Inflammatory macrophage treated with lipopolysaccharide for 1 hour (primary cell): ENCODE results near the gene MBNL2.

Experiments used
- DNase-seq, 2 donors: peaks; one replicate each; pipeline ENCODE4 v3.0.0-alpha.2; 2020 to 2022

Gene MBNL2

GRCh38 chr13:97235549-97236231, 13.6 kb downstream of the MBNL2 start:
- DNase-seq = no peak

GRCh38 chr13:97237388-97237787, 15.3 kb downstream of the MBNL2 start:
- no peak for DNase-seq

GRCh38 chr13:97238432-97238831, 16.3 kb downstream of the MBNL2 start:
- DNase-seq = no peak

GRCh38 chr13:97238883-97239282, 16.8 kb downstream of the MBNL2 start:
- no peak for DNase-seq

GRCh38 chr13:97239306-97239705, 17.2 kb downstream of the MBNL2 start:
- no peak for DNase-seq

GRCh38 chr13:97239943-97240787, 18.0 kb downstream of the MBNL2 start:
- DNase-seq = no peak

- DNase-seq = no peak
Measured at GRCh38 chr13:97240788-97241734, 18.9 kb downstream of the MBNL2 start.

- no peak for DNase-seq
Measured at GRCh38 chr13:97241761-97242160, 19.6 kb downstream of the MBNL2 start.

GRCh38 chr13:97242755-97243497, 20.8 kb downstream of the MBNL2 start:
- no peak for DNase-seq

GRCh38 chr13:97243915-97244781, 22.0 kb downstream of the MBNL2 start:
- no peak for DNase-seq

GRCh38 chr13:97245011-97245410, 22.9 kb downstream of the MBNL2 start:
- no peak for DNase-seq

GRCh38 chr13:97246596-97247158, 24.5 kb downstream of the MBNL2 start:
- DNase-seq = no peak

- no peak for DNase-seq
Measured at GRCh38 chr13:97248243-97248642, 26.1 kb downstream of the MBNL2 start.

GRCh38 chr13:97249093-97249795, 27.1 kb downstream of the MBNL2 start:
- no peak for DNase-seq

GRCh38 chr13:97249796-97250495, 27.8 kb downstream of the MBNL2 start:
- no peak for DNase-seq

GRCh38 chr13:97250560-97250959, 28.4 kb downstream of the MBNL2 start:
- no peak for DNase-seq

- no peak for DNase-seq
Measured at GRCh38 chr13:97252735-97253134, 30.6 kb downstream of the MBNL2 start.

- DNase-seq = no peak
Measured at GRCh38 chr13:97253581-97254293, 31.6 kb downstream of the MBNL2 start.

- no peak for DNase-seq
Measured at GRCh38 chr13:97254816-97255215, 32.7 kb downstream of the MBNL2 start.
